ENCODE data around the gene TAS2R40. TPM values are rescaled to one million over a fixed set of nuclear protein-coding genes. Genes with fewer than 3 reads are reported as not detected.

The TAS2R40 gene
- total RNA-seq: not detected in 2 replicates

GRCh38 chr7:143221737-143222136 lies at the start of gene TAS2R40:
TAS2R40 (plus strand) TSS chr7:143222037; CDS start chr7:143222079, 42 bp downstream.

GRCh38 chr7:143183024-143183423 lies 38.8 kb upstream of the TAS2R40 start, which contains the start of gene TAS2R39:
TAS2R39 (plus strand) TSS chr7:143183419; CDS start chr7:143183419, 0 bp downstream.

GRCh38 chr7:143263266-143264195 lies 41.7 kb downstream of the TAS2R40 start, which contains the start of gene GSTK1:
GSTK1 (plus strand) TSS chr7:143263441; CDS start chr7:143263514, 73 bp downstream.

Other genes with a start within 250 kb of the TAS2R40 start
- not detected in 2 replicates for gene OR9A2, start 194.9 kb upstream of the TAS2R40 start, total RNA-seq
- not detected in 2 replicates for gene OR6V1, start 169.7 kb upstream of the TAS2R40 start, total RNA-seq
- 9.5 TPM in 1 of 2 replicates, not detected in the other for gene PIP, start 90.0 kb upstream of the TAS2R40 start, total RNA-seq
- gene TAS2R39, start 38.6 kb upstream of the TAS2R40 start, total RNA-seq: not detected in 2 replicates
- gene GSTK1, start 41.4 kb downstream of the TAS2R40 start, total RNA-seq: 56.0 and 130 TPM in 2 replicates
- gene TMEM139, start 62.9 kb downstream of the TAS2R40 start, total RNA-seq: 4.8 and 8.3 TPM in 2 replicates
- gene CASP2, start 66.3 kb downstream of the TAS2R40 start, total RNA-seq: 12.3 and 30.5 TPM in 2 replicates
- gene CLCN1, start 94.1 kb downstream of the TAS2R40 start, total RNA-seq: 0.64 TPM in 1 of 2 replicates, not detected in the other
- gene FAM131B, start 140.7 kb downstream of the TAS2R40 start, total RNA-seq: 0.34 and 0.36 TPM in 2 replicates
- gene ZYX, start 159.3 kb downstream of the TAS2R40 start, total RNA-seq: 16.1 and 85.2 TPM in 2 replicates
- gene EPHA1, start 186.8 kb downstream of the TAS2R40 start, total RNA-seq: 24.3 and 53.9 TPM in 2 replicates
- not detected in 2 replicates for gene TAS2R60, start 221.4 kb downstream of the TAS2R40 start, total RNA-seq